Retinal pigment epithelial cell (primary cell): ENCODE measurements around the gene EIF2D.

Source experiments
- DNase-seq: peaks from one replicate; pipeline ENCODE4 v3.0.0-alpha.2; 2010; ENCODE audit warnings: low read depth
- H3K4me3 ChIP-seq: 2 replicates; pipeline ENCODE4 v1.5.1; 2011; ENCODE audit warnings: mild to moderate bottlenecking, low read length, control low read depth, moderate library complexity
- TF ChIP-seq, protein P1 (sequence below): conservative IDR thresholded peaks from 2 replicates; pipeline ENCODE4 v1.5.1; 2011; ENCODE audit warnings: low read depth, low read length, control low read depth, inconsistent platforms

EIF2D gene

DNA sequence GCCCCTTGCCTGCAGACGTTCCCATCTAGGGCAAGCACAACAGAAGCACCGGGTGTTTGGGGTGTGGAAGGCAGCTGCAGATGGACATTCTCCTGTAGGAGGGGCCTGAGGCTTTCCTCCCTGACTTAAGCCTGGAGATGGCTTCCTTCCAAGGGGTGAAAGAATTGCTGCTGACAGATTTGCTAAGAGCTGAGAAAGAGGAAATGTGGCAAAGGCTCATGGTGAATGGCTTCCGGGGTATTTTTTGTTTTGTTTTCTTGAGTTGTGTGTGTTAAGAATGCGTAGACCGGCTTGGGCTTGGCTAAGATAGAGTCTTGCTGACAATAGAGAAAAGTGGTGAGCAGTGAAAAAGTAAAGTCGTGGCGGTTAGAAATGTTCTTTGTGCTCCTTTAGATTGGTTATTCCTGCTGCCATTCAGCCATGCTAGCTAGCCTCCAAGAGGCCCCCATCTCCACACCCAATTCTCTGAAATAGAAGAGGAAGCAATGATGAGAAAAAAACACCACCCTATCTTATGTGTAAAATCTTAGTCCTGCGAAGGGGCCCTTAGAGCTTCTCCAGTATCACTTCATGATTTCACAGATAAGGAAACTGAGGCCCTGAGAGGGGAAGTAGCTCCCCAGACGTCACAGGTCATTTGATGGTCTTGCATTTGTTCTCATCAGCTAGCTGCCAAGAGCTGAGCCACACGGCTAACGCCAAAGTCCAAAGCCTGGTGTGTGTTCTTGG, 36.9 kb downstream of the EIF2D start:
- H3K4me3 ChIP-seq, result no peak overlapping the region
- TF ChIP-seq, protein P1, sequence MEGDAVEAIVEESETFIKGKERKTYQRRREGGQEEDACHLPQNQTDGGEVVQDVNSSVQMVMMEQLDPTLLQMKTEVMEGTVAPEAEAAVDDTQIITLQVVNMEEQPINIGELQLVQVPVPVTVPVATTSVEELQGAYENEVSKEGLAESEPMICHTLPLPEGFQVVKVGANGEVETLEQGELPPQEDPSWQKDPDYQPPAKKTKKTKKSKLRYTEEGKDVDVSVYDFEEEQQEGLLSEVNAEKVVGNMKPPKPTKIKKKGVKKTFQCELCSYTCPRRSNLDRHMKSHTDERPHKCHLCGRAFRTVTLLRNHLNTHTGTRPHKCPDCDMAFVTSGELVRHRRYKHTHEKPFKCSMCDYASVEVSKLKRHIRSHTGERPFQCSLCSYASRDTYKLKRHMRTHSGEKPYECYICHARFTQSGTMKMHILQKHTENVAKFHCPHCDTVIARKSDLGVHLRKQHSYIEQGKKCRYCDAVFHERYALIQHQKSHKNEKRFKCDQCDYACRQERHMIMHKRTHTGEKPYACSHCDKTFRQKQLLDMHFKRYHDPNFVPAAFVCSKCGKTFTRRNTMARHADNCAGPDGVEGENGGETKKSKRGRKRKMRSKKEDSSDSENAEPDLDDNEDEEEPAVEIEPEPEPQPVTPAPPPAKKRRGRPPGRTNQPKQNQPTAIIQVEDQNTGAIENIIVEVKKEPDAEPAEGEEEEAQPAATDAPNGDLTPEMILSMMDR, result peak; percentile 4

DNA sequence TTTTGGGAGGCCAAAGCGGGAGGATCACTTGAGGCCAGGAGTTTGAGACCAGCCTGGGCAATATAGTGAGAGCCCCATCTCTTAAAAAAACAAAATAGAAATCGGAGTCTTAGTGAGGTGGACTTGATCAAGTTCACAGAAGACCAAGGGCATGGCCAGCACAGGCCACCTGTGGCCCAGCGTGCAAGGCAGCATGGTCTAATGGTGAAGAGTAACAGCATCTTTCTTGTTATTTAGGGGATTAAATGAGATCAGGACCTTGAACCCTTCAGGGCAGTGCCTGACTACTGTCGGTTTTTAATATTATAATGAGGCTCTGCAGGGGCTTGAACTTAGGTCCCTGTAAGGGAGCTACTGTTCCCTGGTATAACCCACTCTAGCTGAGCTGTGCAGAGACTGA, 38.5 kb downstream of the EIF2D start:
- H3K4me3 ChIP-seq, result no peak overlapping the region
- TF ChIP-seq, protein P1, result no peak
- DNase-seq, result no peak

More for the DNA sequence above, 36.9 kb downstream of the EIF2D start:
- DNase-seq, result peak; percentile 75

DNA sequence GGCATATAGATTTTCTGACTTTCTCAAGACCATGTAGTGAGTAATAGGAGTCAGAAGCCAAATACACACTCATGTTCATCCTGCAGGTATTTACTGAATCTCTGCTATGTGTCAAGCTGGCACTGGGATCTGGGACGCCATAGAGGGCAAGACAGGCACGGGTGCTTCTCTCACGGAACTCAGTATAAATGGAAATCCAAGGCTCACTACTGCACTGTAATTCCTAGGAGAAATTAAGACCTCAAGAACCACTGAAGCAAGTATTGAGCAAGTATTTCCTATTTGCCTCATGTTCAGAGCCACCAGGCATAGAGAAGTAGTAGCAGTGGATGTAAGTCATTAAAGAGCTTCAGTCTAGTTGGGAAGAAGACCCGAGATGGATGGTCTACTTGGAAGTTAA, 38.9 kb downstream of the EIF2D start:
- DNase-seq, result no peak
- H3K4me3 ChIP-seq, result no peak overlapping the region
- TF ChIP-seq, protein P1, result no peak

DNA sequence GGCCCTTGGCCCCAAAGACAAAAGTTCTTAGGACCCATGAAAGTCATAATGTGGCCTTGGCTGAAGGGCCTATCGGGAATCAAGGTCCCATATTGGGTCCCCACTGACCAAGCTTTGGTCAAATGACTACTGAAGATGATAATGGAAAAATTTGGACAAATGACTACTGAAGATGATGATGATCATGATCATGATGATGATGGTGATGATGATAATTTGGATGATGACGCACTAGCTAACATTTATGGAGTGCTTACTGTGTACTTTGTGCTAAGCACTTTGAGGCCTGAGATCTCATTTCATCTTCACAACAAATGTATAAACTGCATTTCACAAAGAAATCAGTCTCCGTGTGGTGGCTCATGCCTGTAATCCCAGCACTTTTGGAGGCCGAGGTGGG, 39.4 kb downstream of the EIF2D start:
- H3K4me3 ChIP-seq, result no peak overlapping the region
- TF ChIP-seq, protein P1, result no peak
- no peak for DNase-seq

DNA sequence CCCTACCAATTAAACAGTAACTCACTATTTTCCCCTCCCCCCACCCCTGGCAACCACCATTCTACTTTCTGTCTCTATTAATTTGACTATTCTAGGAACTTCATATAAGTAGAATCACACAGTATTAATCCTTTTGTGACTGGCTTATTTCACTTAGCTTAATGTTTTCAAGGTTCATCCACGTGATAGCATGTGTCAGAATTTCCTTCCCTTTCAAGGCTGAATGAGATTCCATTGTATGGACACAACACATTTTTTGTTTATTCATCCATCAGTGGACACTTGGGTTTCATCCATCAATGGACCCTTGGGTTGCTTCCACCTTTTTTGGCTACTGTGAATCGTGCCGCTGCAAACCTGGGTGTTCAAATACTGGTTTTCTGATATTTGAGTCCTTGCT, 41.7 kb downstream of the EIF2D start:
- DNase-seq, result no peak
- no peak overlapping the region for H3K4me3 ChIP-seq
- TF ChIP-seq, protein P1, result no peak

DNA sequence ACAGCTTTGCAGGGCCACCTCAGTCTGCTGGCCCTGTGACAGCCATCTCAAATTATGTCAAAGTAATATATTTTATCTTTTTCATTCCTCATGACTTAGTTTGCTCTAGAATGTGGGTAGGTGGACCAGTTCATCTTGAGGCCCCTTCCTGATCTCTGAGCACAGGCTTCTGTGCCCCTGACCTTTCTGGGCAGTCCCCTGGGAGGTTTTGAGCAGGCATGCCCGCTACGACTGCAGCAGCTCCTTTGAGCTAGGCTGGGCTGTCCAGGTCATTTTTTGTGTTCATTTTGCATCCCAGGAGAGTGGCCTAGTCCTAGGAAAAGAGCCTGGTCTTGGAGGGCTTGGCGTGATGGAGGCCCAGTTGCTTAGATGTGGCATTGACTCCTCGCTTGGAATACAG, 42.7 kb downstream of the EIF2D start:
- H3K4me3 ChIP-seq, result no peak overlapping the region
- no peak for DNase-seq
- TF ChIP-seq, protein P1, result no peak

DNA sequence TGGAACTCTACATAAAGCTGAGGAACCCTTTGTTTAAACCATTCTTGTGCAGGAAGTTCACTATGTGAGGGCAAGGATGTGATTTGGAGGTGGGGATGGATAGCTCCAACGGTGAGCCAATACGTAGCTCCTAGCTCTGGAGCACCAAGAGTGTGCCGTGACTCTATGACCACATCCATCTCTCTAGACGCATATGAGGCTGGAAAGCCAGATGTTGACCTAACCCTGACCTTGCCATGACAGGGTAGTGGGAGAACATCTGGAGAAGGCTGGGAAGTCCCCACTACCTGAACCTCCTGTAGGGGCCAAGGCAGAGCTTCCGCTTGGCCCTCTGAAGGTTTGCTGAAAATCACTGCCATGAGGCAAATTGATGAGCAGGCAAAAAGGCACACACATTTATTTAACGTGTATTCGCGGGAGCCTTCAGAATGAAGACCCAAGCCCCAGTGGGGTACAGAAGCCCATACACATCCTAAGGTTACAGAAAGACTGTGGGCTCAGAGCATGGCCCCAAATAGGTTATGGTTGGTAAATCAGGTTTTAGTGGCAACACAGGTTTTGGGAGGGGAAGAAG, 43.4 kb downstream of the EIF2D start:
- H3K4me3 ChIP-seq, result no peak overlapping the region
- TF ChIP-seq, protein P1, result no peak
- DNase-seq, result no peak
